GM18526 (cell line): ENCODE measurements around the gene MTCL1.

Source experiments
- POLR2A ChIP-seq: IDR thresholded peaks from 3 replicates; pipeline ENCODE4 v1.6.1; 2011; ENCODE audit not compliant: insufficient read length; ENCODE audit errors: extremely low read depth

Gene MTCL1

DNA sequence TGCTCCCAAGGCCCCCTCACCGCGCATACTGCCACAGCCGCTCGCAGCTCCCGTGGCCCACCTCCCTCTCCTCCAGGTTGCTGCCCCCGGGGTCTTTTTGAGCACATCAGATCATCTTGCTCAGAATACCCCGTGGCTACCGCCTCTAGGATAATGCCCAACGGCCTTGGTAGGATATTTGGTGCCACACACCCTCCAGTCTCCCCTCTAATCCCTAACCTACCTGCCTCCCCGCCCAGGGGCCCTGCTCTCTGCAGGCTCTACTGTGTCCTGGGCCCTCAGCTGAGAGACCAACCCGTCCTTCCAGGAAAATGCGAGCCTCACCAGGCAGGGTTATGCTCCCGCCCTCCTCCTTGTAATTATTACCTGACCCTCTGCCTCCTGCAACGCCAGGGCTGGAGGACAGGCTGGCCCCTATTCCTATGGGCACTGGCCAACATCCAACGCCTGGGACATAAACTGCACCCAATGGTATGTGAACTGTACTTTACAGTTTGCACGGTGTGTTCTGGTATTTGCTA lies 1.5 kb upstream of the MTCL1 start:
- TF ChIP-seq POLR2A = no peak

DNA sequence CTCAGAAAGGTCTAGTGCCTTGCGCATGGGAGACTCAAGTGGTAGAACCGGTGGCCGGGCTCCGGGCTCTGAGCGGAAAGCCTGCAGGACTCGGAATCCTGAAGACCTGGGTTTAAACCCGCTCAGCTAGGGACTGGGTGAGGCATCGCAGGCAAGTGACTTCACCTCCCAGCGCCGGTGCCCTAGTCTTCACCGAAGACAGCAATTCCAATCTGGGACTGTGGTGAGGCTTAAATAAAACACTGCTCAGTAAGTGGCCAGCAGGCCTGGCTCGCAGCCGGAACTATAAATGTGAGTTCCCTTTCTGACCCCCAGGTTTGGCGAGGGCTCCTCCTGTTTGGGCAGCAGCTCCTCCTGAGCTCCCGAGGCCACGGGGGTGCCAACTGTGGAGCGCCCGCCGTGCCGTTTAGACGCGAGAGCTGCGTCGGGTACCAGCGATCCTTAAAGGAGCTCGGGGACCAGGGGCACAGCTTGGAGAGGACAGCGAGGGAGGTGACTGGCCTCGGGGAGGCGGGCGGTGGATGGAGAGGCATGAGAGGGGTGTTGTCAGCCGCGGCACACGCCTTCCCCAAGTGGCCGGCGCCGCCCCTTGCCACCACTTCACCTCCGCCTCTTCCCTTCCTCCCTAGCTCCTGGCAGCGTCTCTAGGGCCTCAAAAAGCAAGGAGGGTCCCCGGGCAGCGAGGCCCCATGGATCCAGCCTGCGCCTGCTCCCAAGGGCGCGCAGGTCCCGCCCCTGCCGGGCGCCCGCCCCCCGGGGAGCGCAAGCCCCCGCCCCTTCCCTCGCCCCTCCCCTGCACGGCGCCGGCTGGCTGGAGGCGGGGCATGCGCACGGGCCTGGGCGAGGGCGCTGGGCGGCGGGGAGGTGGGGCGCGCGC lies 757 bp upstream of the MTCL1 start:
- no peak for TF ChIP-seq POLR2A

DNA sequence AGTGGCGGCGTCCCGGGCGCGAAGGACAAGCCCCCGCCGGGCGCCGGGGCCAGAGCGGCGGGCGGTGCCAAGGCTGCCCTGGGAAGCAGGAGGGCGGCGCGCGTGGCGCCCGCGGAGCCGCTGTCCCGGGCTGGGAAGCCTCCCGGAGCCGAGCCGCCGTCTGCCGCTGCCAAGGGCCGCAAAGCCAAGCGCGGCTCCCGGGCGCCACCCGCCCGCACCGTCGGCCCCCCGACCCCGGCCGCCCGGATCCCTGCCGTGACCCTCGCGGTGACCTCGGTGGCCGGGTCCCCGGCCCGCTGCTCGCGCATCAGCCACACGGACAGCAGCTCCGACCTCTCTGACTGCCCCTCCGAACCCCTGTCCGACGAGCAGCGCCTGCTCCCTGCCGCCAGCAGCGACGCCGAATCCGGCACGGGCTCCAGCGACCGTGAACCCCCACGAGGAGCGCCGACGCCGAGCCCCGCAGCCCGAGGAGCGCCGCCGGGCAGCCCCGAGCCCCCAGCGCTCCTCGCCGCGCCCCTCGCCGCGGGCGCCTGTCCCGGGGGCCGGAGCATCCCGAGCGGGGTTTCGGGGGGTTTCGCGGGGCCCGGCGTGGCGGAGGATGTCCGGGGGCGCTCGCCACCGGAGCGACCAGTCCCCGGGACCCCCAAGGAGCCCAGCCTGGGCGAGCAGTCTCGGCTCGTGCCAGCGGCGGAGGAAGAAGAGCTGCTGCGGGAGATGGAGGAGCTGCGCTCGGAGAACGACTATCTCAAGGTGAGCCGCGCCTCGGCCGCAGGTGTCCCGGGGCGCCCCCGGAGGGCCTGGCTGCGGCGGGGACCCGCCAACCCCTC lies 820 bp downstream of the MTCL1 start:
- no peak for TF ChIP-seq POLR2A

DNA sequence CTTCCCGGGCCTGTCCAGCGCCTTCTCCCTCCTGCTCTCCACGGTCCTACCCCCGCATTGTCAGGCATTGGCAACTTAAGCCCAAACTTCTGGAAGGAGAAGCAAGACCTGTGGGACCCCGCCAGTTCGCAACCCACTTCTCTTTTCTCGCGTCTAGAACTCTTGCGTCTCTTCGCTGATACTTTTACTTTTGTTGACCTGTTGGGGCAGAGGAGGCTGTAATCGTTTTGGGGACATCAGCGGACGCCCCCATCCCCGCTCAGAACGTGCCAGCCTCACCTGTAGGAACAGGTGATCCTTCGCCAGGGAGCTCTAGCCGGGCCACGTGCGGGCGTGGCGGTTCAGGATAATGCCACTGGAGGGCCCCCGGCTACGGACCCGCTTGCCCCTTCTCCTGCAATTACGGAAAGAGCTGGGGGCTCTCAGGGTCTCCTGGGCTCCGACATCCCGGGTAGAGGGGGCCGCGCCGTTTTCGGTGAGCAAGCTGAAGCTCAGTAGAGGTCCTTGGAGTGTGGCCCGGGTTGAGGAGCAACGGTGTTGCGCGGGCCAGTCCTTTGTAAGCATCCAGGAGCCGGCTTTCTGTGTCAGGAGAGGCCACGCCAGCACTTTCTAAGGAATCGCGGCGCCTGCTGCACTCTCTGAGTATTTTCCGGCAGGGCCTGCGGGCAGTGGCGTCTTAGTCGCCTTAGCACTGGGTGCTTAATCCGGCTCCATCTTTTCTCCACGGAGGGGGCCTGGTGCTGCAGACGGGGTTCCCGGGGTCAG lies 1.6 kb downstream of the MTCL1 start:
- no peak for TF ChIP-seq POLR2A

GRCh38 chr18:8707556-8708300 lies 2.4 kb downstream of the MTCL1 start:
- TF ChIP-seq POLR2A = no peak

GRCh38 chr18:8708670-8709069 lies 3.3 kb downstream of the MTCL1 start:
- no peak for TF ChIP-seq POLR2A

- TF ChIP-seq POLR2A = no peak
These were observed 4.1 kb downstream of the MTCL1 start for GRCh38 chr18:8709248-8710059.

DNA sequence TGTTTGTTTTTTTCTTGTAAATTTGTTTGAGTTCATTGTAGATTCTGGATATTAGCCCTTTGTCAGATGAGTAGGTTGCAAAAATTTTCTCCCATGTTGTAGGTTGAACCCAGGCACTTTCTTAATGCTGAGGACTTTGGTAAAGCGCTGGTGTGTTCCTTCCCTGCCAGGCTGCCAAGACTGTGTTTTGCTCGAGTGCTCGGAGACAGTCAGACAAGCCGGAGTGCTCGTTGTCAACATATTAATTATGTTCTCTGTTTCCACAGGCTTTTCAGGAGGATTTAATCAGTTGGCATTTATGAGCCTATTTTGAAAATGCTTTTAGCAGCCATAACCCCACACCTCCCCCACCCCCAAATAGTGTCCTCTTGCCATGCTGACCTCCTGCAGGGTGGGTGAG lies 6.4 kb downstream of the MTCL1 start:
- TF ChIP-seq POLR2A = no peak

DNA sequence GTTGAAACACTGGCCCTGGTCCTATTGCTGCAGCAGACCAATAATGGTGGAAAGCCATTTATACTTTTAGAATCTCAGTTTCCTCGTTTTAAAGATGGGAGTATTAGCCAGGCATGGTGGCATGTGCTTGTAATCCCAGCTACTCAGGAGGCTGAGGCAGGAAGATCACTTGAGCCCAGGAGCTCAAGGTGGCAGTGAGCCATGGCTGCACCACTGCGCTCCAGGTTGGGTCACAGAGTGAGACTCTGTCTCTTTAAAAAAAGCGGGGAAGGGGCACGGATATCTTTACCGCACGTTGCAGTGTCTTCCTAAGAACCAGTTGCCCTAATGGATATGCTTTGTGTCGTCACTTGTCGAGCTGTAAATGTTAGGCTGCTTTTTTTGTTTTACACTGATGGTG lies 8.3 kb downstream of the MTCL1 start:
- no peak for TF ChIP-seq POLR2A

GRCh38 chr18:8715599-8715998 lies 10.2 kb downstream of the MTCL1 start:
- no peak for TF ChIP-seq POLR2A

DNA sequence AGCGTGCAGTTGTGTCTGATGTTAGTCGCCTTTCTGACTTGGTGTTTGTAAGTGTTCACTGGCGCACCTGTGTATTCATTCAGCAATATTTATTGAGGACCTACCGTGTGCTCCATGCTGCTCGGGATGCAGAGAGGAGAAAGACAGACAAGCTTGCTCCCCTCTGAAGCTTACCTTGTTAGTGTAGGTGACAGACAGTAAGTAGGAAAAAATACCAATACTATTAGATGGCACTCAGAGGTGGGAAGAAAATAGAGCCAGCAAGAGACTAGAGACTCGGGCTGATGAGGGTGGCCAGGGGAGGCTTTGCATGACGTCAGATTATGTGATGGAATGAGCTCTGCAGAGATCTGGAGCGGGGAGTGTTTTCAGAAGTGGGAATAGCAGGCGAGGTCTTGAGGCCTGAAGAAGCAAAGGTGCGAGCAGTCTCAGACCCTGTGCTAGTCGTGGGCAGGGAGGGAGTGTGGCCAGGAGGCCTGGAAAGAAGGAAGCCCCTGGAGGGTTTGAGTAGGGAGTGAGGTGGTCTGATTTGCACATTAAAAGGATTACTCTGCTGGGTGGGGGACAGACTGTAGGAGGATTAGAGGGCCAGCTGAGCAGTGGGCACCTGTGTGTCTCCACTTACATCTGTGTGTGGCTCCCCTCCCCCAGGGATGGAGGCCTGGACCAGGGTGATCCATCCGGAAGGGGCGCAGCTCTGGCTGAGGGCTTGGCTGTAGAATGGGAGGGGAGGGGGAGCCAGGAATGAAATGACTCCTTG lies 11.8 kb downstream of the MTCL1 start:
- TF ChIP-seq POLR2A = no peak

GRCh38 chr18:8718401-8718913 lies 13.1 kb downstream of the MTCL1 start:
- TF ChIP-seq POLR2A = no peak

GRCh38 chr18:8719192-8719591 lies 13.8 kb downstream of the MTCL1 start:
- no peak for TF ChIP-seq POLR2A
